HG02610 (cell line): Measurements from ENCODE around the gene GJC1.
"Not testable (repeated sequence)": the region's sequence is repeated elsewhere in the genome, so short reads cannot be mapped to it uniquely, and the experiment has no call there.

Experiments used
- ATAC-seq: cut with Tn5 transposase; IDR thresholded peaks from one replicate; pipeline ENCODE4 v1.9.1; 2021; ENCODE audit warnings: mild to moderate bottlenecking, moderate library complexity; ENCODE audit not compliant: unreplicated experiment

The GJC1 gene

DNA sequence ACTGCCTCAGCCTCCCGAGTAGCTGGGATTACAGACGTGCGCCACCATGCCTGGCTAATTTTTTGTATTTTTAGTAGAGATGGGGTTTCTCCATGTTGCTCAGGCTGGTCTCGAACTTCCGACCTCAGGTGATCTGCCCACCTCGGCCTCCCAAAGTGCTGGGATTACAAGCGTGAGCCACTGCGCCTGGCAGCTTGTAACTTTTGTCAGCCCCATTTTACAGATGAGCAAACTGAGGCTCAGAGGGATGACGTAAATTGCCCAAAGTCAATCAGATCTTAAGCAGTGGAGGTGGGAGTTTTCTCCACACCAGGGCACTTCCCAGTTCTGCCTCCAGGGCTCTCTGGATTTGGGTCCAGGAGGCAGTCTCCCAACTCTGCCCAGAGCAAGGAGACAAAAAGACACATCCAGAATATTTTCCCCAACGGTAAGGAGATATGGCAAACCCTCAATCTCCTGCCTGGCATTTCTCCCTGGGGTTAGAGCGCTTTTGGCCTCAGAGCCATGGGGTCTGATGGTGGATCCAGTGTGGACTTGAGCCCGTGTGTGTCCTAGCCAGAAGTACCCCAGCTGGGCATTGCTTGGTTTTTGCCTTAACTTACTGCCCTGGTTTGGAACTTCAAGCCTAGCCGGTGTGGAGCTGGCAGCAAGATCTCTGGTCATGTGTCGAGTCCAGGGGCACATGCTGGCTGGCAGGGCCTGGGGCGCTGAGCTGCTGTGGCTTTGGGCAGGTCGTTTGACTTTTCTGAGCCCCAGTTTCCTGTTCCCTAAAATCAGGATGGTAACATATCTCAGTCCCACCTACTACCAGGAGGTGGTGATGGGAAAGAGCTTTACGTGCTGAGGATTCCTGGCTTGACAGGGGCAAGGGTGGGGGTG, 67.9 kb downstream of the GJC1 start:
- ATAC-seq = no peak

DNA sequence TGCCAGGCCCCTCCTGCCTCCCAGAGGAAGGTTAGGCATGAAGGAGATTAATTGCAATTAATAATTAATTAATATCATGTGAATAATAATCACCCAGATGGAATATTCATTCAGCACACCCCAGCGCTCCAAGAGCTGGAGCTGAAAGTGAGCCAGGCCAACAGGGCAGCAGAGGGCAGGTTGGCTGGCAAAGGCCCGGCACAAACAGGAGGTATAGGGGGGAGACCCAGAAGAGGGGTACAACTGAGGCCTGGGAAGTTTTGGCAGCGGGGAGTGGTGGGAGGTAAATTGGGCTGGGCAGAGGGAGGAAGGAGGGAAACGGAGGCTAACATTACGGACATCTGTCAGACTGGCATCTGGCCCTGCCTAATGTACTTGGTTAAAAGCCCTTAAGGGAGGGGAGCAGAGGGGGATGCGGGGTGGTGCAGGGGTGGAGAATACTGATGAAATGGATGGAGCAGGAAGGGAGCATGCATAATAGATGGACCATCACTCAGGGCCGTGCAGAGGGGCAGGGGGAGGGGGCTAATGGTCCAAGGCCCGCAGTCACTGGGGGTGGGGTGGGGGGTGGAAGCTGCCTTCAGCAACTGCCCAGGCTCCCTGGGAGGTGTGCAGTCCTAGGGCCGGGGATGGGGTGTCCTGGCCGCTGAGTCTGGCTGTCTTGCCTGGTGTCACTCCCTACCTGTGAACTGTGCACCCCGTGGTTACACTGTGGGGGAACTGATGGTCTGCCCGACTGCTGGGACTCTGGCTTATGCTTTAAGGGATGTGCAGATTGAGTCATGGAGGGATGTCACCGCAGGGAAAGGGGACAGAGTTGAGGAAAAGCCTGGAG, 69.4 kb downstream of the GJC1 start:
- ATAC-seq = no peak

DNA sequence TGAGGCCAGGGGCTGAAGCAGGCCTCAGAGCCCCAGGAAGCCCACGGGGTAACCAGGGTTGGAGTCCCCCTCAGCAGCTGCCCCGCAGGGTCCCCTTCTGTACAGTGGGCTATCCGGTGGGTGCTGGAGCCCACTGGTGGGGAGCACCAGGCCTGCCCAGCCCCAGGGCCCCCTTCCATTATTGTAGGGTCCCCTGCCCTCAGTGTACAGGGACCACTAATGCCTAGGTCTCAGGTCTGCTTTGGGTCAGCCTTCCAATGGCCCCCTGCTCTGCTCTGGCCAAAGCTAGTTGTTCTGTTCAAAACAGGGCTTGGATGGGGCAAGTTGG, 70.2 kb downstream of the GJC1 start:
- ATAC-seq = no peak

DNA sequence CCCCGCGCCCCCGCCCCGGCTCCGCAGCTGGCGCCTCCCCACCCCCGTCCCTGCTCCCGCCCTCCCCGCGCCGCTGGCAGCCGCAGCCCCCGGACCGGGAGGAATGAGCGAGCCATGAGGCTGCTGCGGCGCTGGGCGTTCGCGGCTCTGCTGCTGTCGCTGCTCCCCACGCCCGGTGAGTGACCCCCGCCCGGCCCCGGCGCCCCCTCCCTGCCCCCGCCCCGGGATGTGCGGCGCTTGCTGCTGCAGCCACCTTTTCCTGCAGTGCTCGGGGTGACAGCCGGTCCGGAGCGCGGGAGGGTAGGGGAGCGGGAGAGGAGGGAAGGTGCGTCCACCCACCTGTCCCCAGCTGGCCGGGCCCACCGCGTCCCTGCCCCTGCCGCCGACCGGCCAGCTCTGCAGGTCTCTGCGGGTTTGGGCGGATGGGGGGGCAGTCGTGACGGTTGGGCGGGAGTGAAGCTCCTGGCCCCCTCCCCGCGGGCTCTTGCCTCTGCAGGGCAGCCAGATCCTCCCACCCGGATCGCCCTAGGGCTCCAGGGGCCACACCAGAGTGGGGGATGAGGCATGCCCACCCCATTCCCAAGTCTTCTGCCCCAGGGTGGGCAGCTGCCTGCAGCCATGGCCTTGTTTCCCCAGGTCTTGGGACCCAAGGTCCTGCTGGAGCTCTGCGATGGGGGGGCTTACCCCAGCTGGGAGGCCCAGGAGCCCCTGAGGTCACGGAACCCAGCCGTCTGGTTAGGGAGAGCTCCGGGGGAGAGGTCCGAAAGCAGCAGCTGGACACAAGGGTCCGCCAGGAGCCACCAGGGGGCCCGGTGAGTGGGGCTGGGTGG, 70.8 kb downstream of the GJC1 start:
- no peak for ATAC-seq

DNA sequence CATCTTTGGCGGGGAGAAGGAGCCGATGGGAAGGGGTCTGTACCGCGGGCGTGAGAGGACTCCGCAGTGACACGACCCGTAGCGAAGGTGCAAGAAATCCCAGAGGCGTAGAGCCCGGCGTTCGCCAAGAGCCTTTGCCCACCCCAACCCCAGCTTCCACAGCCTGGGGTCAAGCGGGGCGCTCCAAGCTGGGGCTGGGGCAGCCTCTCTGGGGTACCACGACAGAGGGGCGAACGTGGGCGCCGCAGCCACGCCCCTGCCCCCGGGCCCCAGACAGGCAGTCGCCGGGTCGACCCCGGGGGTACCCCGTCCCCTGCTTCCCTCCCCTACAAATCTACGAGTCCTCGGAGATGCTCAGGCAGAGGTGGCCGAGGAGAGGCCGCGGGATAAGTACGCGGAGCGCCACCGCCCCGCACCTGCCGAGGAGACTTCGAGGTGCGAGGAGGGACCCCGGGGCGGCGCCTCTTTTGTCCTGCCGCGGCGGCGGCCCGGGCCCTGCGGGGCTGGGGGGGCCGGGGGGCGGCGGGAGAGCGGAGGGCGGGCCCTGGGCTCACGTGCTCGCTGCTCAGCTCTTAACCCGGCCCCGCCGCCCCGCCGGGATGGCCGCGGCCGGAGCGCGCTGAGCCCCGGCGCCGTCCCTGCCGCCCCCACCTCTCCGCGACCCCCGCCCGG, 71.5 kb downstream of the GJC1 start, which contains the start of gene ADAM11:
Gene ADAM11, plus strand, starts transcription at position 575 of the 672 bp plus-strand sequence. CDS start 212 bp downstream, outside the sequence.
- ATAC-seq = no peak

DNA sequence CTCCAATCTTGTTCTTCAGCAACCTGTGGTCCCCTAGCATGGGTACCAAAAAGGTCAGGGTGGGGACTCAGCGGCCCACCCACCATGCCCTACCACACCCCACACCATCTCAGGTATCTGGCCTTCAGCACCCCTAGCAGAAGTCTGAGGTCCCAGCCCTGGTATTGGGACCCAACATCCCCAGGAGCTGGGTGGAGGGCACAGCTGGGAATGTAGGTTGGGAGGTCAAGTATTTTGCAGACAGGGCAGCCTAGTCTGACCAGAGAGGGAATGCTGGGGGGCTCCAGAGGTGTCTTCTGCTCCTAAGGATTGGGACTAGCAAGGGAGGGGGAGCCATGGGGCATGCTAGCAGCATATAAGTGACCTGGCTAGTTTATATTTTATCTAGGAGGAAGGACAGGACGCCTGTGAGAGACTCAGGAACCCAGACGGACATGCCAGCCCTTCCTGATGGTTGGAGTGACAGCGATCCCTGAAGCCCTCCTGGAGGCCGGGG, 72.1 kb downstream of the GJC1 start:
- no peak for ATAC-seq

DNA sequence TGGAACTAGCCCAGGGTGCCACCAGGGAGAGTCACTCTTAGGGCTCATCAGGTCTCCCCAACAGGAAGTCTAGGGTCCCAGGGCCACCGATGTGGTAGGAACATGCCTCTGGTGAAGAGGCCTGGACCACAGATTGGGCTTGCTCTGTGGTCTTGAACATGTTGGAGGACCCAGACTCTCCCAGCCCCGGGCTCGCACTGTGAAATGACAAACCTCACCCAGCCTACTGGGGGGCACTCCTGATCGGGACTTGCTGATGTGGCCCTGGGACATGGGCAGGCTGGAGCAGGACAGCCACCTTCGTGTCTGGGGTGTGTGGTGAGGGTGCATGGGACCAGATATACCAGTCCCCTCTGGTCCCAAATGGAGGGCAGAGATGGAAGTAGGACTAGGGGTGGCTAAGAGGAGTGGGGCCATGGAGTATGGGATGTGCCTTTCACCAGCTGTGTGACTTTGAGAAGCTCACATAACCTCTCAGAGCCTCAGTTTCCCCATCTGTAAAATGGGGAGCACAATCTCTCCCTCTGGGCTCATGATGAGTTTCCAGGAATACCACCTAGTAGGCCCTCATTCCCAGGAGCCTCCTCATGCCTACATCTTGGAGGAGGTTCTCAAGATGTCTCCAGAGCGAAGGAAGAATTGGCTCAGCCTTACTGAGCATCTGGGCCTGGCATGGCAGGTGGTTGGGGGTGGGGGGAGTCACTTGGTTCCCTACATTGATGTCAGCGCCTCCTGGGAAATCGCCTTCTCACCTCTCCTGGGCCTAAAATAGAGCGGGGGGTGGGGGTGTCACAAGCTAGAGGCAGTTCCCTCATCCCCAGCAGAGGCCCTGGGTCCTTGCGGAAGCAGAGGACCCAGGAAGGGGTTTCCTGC, 72.8 kb downstream of the GJC1 start:
- no peak for ATAC-seq

DNA sequence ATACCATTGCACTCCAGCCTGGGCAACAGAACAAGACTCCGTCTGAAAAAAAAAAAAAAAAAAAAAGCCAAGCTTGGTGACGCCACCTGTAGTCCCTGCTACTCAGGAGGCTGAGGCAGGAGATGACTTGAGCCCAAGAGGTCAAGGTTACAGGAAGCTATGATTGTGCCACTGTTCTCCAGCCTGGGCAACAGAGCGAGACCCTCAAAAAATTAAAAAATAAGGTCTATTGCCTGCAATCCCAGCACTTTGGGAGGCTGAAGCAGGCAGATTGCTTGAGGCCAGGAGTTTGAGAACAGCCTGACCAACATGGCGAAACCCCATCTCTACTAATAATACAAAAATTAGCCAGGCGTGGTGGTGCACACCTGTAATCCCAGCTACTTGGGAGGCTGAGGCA, 74.9 kb downstream of the GJC1 start:
- not testable (repeated sequence) for ATAC-seq

DNA sequence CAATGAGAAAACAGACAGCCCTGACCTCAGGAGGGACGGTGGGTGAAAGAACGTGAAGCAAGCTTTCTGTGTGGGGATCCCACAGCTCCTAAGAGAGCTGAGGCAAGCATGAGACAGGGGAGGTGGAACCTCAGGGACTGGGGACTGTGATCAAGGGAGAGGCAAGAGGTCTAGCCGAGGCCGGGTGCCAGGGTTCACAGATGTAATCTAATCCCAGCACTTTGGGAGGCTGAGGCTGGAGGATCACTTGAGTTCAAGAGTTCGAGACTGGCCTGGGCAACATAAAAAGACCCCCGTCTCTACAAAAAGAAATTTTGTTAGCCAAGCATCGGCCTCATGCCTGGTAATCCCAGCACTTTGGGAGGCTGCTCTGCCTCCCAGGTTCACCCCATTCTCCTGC, 75.8 kb downstream of the GJC1 start:
- no peak for ATAC-seq

DNA sequence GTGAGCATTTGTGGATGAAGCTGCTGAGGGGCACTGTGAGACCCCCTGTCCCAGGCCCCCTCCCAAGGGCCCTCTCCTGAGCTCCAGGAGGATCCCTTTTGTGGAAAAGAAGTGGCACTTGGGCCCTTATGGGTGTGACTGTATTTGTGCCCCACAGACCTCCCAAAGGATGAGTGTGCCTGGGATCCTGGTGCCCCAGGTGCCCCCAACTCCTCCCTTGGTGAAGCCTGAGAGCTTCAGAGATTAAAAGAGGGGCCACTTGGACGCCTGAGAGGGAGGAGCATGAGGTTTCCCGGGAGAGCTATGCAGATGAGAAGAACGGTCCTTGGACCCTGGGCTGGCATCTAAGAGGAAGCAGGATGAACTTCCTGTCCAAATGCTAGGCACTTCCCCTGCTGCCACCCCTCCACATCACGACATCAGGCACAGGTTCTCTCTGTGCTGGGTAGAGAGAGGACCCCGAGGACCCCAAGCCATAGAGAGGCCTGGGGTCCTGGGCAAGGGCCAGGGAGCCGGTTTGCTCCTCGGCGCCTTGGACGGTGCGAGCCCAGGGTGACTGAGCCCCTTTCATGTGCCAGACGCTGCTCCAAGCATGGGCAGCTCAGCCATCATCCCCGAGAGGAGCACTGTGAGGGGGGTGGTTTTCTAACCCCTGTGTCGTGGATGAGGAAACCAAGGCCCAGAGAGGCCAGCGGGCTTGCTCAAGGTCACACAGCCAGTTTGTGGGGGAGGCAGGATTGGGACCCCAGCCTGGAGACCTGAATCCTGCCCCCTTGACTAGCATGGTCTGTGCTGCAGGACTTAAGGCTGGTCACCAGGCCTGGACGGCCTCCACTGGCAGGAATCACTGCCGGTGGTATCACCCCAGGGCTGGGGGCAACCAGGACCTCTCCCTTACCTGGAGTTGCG, 76.9 kb downstream of the GJC1 start:
- no peak for ATAC-seq

DNA sequence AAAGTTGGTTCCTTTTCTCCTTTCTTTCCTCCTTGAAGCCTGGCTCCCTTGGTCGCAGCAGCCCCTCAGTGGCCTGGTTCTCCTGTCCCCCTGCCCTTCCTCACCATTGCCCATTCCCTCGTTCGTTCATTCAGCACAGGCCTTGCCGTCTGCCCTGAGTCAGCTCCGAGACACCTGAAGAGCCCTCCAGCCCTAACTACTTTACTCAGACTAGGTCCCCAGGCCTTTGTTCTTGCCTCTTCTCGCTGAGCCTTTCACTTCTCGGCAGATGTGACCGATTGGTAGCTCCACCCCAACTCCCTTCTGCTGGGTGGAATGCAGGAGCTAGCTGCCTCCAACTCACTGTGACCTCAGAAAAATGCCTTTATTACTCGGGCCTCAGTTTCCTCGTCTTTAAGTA, 78.3 kb downstream of the GJC1 start:
- no peak for ATAC-seq

DNA sequence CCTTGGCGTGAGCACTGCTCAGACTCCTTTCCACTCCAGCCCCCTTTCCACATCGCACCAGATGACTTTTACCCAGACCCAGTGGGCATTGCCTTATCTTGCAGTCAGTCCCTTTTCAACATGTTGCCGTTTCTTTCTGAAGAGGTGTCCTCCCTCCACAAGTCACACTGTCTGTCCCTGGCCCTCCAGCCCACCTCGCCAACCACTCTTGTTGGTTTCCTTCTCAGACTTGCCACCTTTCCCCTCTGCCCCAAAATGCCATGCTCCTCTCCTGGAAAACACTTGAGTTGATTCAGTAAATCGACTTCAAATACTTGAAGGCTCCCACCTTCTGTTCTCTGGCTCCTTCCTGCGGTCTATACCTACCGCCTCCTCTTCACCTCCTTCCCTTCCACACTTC, 78.8 kb downstream of the GJC1 start:
- ATAC-seq = no peak

DNA sequence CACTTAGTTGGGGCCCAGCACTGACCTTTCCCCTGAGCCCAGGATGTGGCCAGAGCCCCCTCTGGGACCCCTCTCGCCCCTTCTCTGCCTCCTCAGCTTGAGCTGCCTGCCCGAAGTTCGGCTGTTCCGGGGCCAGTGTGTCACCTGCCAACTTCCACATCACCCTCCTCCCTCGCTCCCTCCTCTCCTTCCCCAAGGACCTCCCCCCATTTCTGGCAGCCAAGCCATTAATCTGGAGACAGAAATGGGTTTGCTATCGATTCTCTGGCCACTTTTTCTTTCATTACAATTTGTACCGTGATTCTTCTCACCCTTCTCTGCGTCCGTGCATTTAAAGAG, 80.1 kb downstream of the GJC1 start:
- ATAC-seq = no peak

DNA sequence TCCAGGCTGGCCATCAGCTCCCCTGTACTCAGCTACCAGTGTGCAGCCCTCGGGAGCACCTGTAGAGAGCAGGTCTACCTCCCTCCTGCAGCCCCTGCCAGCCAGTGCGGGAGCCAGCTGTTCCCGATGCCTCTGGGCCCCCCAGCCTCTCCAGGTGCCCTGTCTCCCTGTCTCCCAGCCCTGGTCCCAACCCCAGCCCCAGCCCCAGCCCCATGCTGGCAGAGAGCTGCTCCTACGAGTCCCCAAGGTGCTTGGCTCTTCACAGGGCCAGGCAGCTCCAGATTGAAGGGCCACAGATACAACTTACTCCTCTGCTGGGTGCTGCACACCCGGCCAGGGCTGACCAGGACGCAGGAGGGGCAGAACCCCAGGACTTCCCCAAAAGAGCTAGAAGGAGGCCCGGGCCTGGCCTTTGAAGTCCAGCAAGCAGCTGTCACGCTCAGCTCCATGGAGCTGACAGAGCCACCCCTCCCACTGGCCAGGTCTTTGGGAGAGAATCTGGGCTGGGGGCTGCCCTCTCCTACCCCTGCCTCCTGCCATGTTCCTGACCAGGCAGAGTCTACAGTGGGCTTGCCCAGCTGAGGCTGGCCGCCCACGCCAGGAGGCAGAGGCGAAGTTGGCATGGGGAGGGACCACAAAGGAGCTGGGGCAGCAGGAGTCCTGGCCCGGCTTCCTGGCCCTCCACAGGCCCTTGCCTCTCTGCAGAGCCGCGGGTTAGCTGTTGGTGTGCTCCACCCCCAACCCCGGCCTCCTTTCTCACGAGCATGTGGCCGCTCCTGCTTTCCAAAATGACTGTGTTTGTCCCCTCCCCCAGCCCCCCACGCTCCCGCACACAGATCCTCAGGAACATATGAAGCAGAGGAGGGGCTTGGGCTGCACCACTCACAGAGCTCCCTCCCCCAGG, 80.8 kb downstream of the GJC1 start:
- ATAC-seq = no peak
